Neural progenitor cell (in vitro differentiated cells): ENCODE data around the gene CEP104. TPM values are rescaled to one million over a fixed set of nuclear protein-coding genes. Genes with fewer than 3 reads are reported as not detected.

Experiments used
- DNase-seq: peaks from one replicate; pipeline ENCODE4 v3.0.0-alpha.2; 2016; ENCODE audit warnings: low spot score
- H2AFZ ChIP-seq: fragments of 200-600 bp; sonication (generic); replicated peaks from 2 replicates; pipeline ENCODE4 v1.6.1; 2016; ENCODE audit warnings: antibody characterized with exemption
- H3F3A ChIP-seq: fragments of 200-600 bp; sonication (generic); 2 replicates; pipeline ENCODE4 v1.6.1; 2016; ENCODE audit warnings: antibody characterized with exemption, low read depth
- H3K27ac ChIP-seq: fragments of 200-600 bp; sonication (generic); 2 replicates; pipeline ENCODE4 v1.5.1; 2016; ENCODE audit warnings: mild to moderate bottlenecking
- H3K27me3 ChIP-seq: fragments of 200-600 bp; sonication (generic); 2 replicates; pipeline ENCODE4 v1.6.1; 2016; ENCODE audit warnings: mild to moderate bottlenecking, moderate library complexity
- H3K36me3 ChIP-seq: fragments of 200-600 bp; sonication (generic); 2 replicates; pipeline ENCODE4 v1.5.1; 2016
- H3K4me1 ChIP-seq: fragments of 200-600 bp; sonication (generic); 2 replicates; pipeline ENCODE4 v1.6.1; 2016; ENCODE audit warnings: mixed run types
- H3K4me2 ChIP-seq: fragments of 200-600 bp; sonication (generic); 2 replicates; pipeline ENCODE4 v1.6.1; 2016
- H3K4me3 ChIP-seq: fragments of 200-600 bp; sonication (generic); 2 replicates; pipeline ENCODE4 v1.5.1; 2016
- H3K79me2 ChIP-seq: fragments of 200-600 bp; sonication (generic); 2 replicates; pipeline ENCODE4 v1.6.1; 2016; ENCODE audit warnings: low read depth
- H3K9ac ChIP-seq: fragments of 200-600 bp; sonication (generic); 2 replicates; pipeline ENCODE4 v1.6.1; 2016
- H3K9me3 ChIP-seq: fragments of 200-600 bp; sonication (generic); 2 replicates; pipeline ENCODE4 v1.5.1; 2016; ENCODE audit warnings: low read depth
- H4K20me1 ChIP-seq: fragments of 200-600 bp; sonication (generic); 2 replicates; pipeline ENCODE4 v1.6.1; 2016; ENCODE audit warnings: low read depth
- H3K27ac Mint-ChIP-seq: 3 replicates; pipeline ENCODE4 v1.8.0; 2021; ENCODE audit warnings: mixed read lengths
- H3K27me3 Mint-ChIP-seq: 2 replicates; pipeline ENCODE4 v1.8.0; 2022; ENCODE audit warnings: low read depth, mild to moderate bottlenecking, inconsistent platforms, moderate library complexity, mixed read lengths; ENCODE audit not compliant: insufficient read depth
- H3K36me3 Mint-ChIP-seq: 3 replicates; pipeline ENCODE4 v1.8.0; 2021; ENCODE audit warnings: mixed read lengths
- H3K4me1 Mint-ChIP-seq: 3 replicates; pipeline ENCODE4 v1.8.0; 2021; ENCODE audit warnings: mixed read lengths
- H3K4me3 Mint-ChIP-seq: 3 replicates; pipeline ENCODE4 v1.8.0; 2021; ENCODE audit warnings: mild to moderate bottlenecking, moderate library complexity, mixed read lengths
- H3K9me3 Mint-ChIP-seq: 3 replicates; pipeline ENCODE4 v1.8.0; 2020; ENCODE audit warnings: mixed read lengths
- CTCF ChIP-seq: fragments of 200-600 bp; sonication (generic); IDR thresholded peaks from 2 replicates; pipeline ENCODE4 v1.5.1; 2017; ENCODE audit warnings: antibody characterized with exemption, mild to moderate bottlenecking
- EZH2 ChIP-seq: fragments of 200-600 bp; sonication (generic); IDR thresholded peaks from 2 replicates; pipeline ENCODE4 v1.6.1; 2017; ENCODE audit warnings: antibody characterized with exemption, mild to moderate bottlenecking, moderate library complexity
- EZH2phosphoT487 ChIP-seq: fragments of 200-600 bp; sonication (generic); IDR thresholded peaks from 2 replicates; pipeline ENCODE4 v1.6.1; 2017; ENCODE audit warnings: antibody characterized with exemption
- total RNA-seq: library from RNA; depleted of rRNA; stranded (reverse); fragments of >200 nt; gene quantifications from 2 replicates; pipeline ENCODE4 v1.2.3, GENCODE V29; 2015; ENCODE audit warnings: low replicate concordance

CEP104 gene
- total RNA-seq, 1 donor from 2014 or later = 12.9 TPM

- Mint-ChIP-seq H3K4me3 (no peak overlapping the region), H3K36me3 (peaks cover 23% of the 10 kb centered on the region), H3K27ac (no peak overlapping the region), H3K9me3 (peaks cover 3% of the 10 kb centered on the region), H3K4me1 (no peaks in the 10 kb centered on the region), H3K27me3 (peaks cover 2% of the 10 kb centered on the region)
- H3K36me3 ChIP-seq = no peaks in the 10 kb centered on the region
- no peak overlapping the region for H3K9ac ChIP-seq
- H4K20me1 ChIP-seq = no peaks in the 10 kb centered on the region
- no peak overlapping the region for H3K4me2 ChIP-seq
- no peak overlapping the region for H3K4me3 ChIP-seq
- H3F3A ChIP-seq = no peaks in the 10 kb centered on the region
- no peaks in the 10 kb centered on the region for H3K4me1 ChIP-seq
- DNase-seq = no peak
- TF ChIP-seq EZH2phosphoT487 = no peak
- no peak for TF ChIP-seq CTCF
- TF ChIP-seq EZH2 = no peak
- no peak overlapping the region for H2AFZ ChIP-seq
- no peaks in the 10 kb centered on the region for H3K27me3 ChIP-seq
- H3K27ac ChIP-seq = no peak overlapping the region
- no peaks in the 10 kb centered on the region for H3K79me2 ChIP-seq
- no peaks in the 10 kb centered on the region for H3K9me3 ChIP-seq
These were observed 28.0 kb upstream of the CEP104 start for GRCh38 chr1:3884966-3885365.

GRCh38 chr1:3883194-3883925, 26.3 kb upstream of the CEP104 start:
- H3K79me2 ChIP-seq = no peaks in the 10 kb centered on the region
- H3K9me3 ChIP-seq = no peaks in the 10 kb centered on the region
- Mint-ChIP-seq H3K4me3 (no peak overlapping the region), H3K36me3 (peaks cover 24% of the 10 kb centered on the region), H3K27me3 (peaks cover 3% of the 10 kb centered on the region), H3K27ac (no peak overlapping the region), H3K9me3 (peaks cover 12% of the 10 kb centered on the region), H3K4me1 (no peaks in the 10 kb centered on the region)
- H3K4me3 ChIP-seq = no peak overlapping the region
- no peak for DNase-seq
- H3K36me3 ChIP-seq = no peaks in the 10 kb centered on the region
- TF ChIP-seq CTCF (no peak), EZH2phosphoT487 (no peak), EZH2 (no peak)
- no peaks in the 10 kb centered on the region for H3K27me3 ChIP-seq
- H3K27ac ChIP-seq = no peak overlapping the region
- no peaks in the 10 kb centered on the region for H3F3A ChIP-seq
- no peak overlapping the region for H3K9ac ChIP-seq
- no peaks in the 10 kb centered on the region for H4K20me1 ChIP-seq
- H3K4me2 ChIP-seq = no peak overlapping the region
- H2AFZ ChIP-seq = no peak overlapping the region
- no peaks in the 10 kb centered on the region for H3K4me1 ChIP-seq

DNA sequence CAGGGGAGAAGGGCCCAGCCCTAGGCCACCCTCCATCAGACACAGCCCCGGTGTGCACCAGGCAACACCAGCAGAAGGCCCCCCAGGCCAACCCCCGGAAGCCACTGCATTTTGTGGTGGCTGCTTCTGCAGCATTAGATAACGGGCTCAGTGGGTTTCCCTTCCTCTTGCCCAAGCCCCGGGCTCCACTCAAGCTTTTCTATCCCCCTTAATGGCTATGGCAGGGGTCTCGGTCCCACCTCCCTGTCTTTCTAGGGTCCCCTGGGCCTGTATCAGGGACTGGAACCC, 24.1 kb upstream of the CEP104 start:
- Histone ChIP-seq H3K9ac (no peak overlapping the region), H3K9me3 (no peaks in the 10 kb centered on the region), H3K4me1 (no peaks in the 10 kb centered on the region), H3F3A (no peaks in the 10 kb centered on the region), H3K4me2 (no peak overlapping the region), H3K79me2 (no peaks in the 10 kb centered on the region), H3K27me3 (no peaks in the 10 kb centered on the region), H3K27ac (no peak overlapping the region), H3K4me3 (no peak overlapping the region), H3K36me3 (no peaks in the 10 kb centered on the region), H4K20me1 (no peaks in the 10 kb centered on the region), H2AFZ (no peak overlapping the region)
- H3K4me1 Mint-ChIP-seq = no peaks in the 10 kb centered on the region
- no peak overlapping the region for H3K27ac Mint-ChIP-seq
- no peak for TF ChIP-seq EZH2phosphoT487
- no peak for TF ChIP-seq CTCF
- no peak for TF ChIP-seq EZH2
- peaks cover 3% of the 10 kb centered on the region for H3K27me3 Mint-ChIP-seq
- H3K9me3 Mint-ChIP-seq = peaks cover 12% of the 10 kb centered on the region
- no peak overlapping the region for H3K4me3 Mint-ChIP-seq
- DNase-seq = no peak
- peaks cover 13% of the 10 kb centered on the region for H3K36me3 Mint-ChIP-seq
